Neural progenitor cell (in vitro differentiated cells): ENCODE results near the gene LDLRAD4. TPM values are rescaled to one million over a fixed set of nuclear protein-coding genes. Genes with fewer than 3 reads are reported as not detected.

Experiments
- DNase-seq: peaks from one replicate; pipeline ENCODE4 v3.0.0-alpha.2; 2016; ENCODE audit warnings: low spot score
- H2AFZ ChIP-seq: fragments of 200-600 bp; sonication (generic); replicated peaks from 2 replicates; pipeline ENCODE4 v1.6.1; 2016; ENCODE audit warnings: antibody characterized with exemption
- H3F3A ChIP-seq: fragments of 200-600 bp; sonication (generic); 2 replicates; pipeline ENCODE4 v1.6.1; 2016; ENCODE audit warnings: antibody characterized with exemption, low read depth
- H3K27ac ChIP-seq: fragments of 200-600 bp; sonication (generic); 2 replicates; pipeline ENCODE4 v1.5.1; 2016; ENCODE audit warnings: mild to moderate bottlenecking
- H3K27me3 ChIP-seq: fragments of 200-600 bp; sonication (generic); 2 replicates; pipeline ENCODE4 v1.6.1; 2016; ENCODE audit warnings: mild to moderate bottlenecking, moderate library complexity
- H3K36me3 ChIP-seq: fragments of 200-600 bp; sonication (generic); 2 replicates; pipeline ENCODE4 v1.5.1; 2016
- H3K4me1 ChIP-seq: fragments of 200-600 bp; sonication (generic); 2 replicates; pipeline ENCODE4 v1.6.1; 2016; ENCODE audit warnings: mixed run types
- H3K4me2 ChIP-seq: fragments of 200-600 bp; sonication (generic); 2 replicates; pipeline ENCODE4 v1.6.1; 2016
- H3K4me3 ChIP-seq: fragments of 200-600 bp; sonication (generic); 2 replicates; pipeline ENCODE4 v1.5.1; 2016
- H3K79me2 ChIP-seq: fragments of 200-600 bp; sonication (generic); 2 replicates; pipeline ENCODE4 v1.6.1; 2016; ENCODE audit warnings: low read depth
- H3K9ac ChIP-seq: fragments of 200-600 bp; sonication (generic); 2 replicates; pipeline ENCODE4 v1.6.1; 2016
- H3K9me3 ChIP-seq: fragments of 200-600 bp; sonication (generic); 2 replicates; pipeline ENCODE4 v1.5.1; 2016; ENCODE audit warnings: low read depth
- H4K20me1 ChIP-seq: fragments of 200-600 bp; sonication (generic); 2 replicates; pipeline ENCODE4 v1.6.1; 2016; ENCODE audit warnings: low read depth
- H3K27ac Mint-ChIP-seq: 3 replicates; pipeline ENCODE4 v1.8.0; 2021; ENCODE audit warnings: mixed read lengths
- H3K27me3 Mint-ChIP-seq: 2 replicates; pipeline ENCODE4 v1.8.0; 2022; ENCODE audit warnings: low read depth, mild to moderate bottlenecking, inconsistent platforms, moderate library complexity, mixed read lengths; ENCODE audit not compliant: insufficient read depth
- H3K36me3 Mint-ChIP-seq: 3 replicates; pipeline ENCODE4 v1.8.0; 2021; ENCODE audit warnings: mixed read lengths
- H3K4me1 Mint-ChIP-seq: 3 replicates; pipeline ENCODE4 v1.8.0; 2021; ENCODE audit warnings: mixed read lengths
- H3K4me3 Mint-ChIP-seq: 3 replicates; pipeline ENCODE4 v1.8.0; 2021; ENCODE audit warnings: mild to moderate bottlenecking, moderate library complexity, mixed read lengths
- H3K9me3 Mint-ChIP-seq: 3 replicates; pipeline ENCODE4 v1.8.0; 2020; ENCODE audit warnings: mixed read lengths
- CTCF ChIP-seq: fragments of 200-600 bp; sonication (generic); IDR thresholded peaks from 2 replicates; pipeline ENCODE4 v1.5.1; 2017; ENCODE audit warnings: antibody characterized with exemption, mild to moderate bottlenecking
- EZH2 ChIP-seq: fragments of 200-600 bp; sonication (generic); IDR thresholded peaks from 2 replicates; pipeline ENCODE4 v1.6.1; 2017; ENCODE audit warnings: antibody characterized with exemption, mild to moderate bottlenecking, moderate library complexity
- EZH2phosphoT487 ChIP-seq: fragments of 200-600 bp; sonication (generic); IDR thresholded peaks from 2 replicates; pipeline ENCODE4 v1.6.1; 2017; ENCODE audit warnings: antibody characterized with exemption
- total RNA-seq: library from RNA; depleted of rRNA; stranded (reverse); fragments of >200 nt; gene quantifications from 2 replicates; pipeline ENCODE4 v1.2.3, GENCODE V29; 2015; ENCODE audit warnings: low replicate concordance

Gene LDLRAD4
- total RNA-seq, 1 donor from 2014 or later, result 0.65 TPM

GRCh38 chr18:13520741-13521140 lies 302.2 kb downstream of the LDLRAD4 start:
- no peaks in the 10 kb centered on the region for H3K36me3 ChIP-seq
- H3K27ac Mint-ChIP-seq, result no peak overlapping the region
- H3K79me2 ChIP-seq, result no peaks in the 10 kb centered on the region
- H3F3A ChIP-seq, result no peaks in the 10 kb centered on the region
- peaks cover 11% of the 10 kb centered on the region for H3K4me1 Mint-ChIP-seq
- no peak overlapping the region for H3K4me3 Mint-ChIP-seq
- no peak overlapping the region for H3K27ac ChIP-seq
- no peak for TF ChIP-seq EZH2
- TF ChIP-seq CTCF, result no peak
- TF ChIP-seq EZH2phosphoT487, result no peak
- H3K27me3 ChIP-seq, result no peaks in the 10 kb centered on the region
- H3K9me3 Mint-ChIP-seq, result peaks cover 8% of the 10 kb centered on the region
- DNase-seq, result no peak
- H3K9me3 ChIP-seq, result no peaks in the 10 kb centered on the region
- H2AFZ ChIP-seq, result no peak overlapping the region
- no peaks in the 10 kb centered on the region for H3K36me3 Mint-ChIP-seq
- H3K9ac ChIP-seq, result no peak overlapping the region
- no peak overlapping the region for H3K4me2 ChIP-seq
- no peaks in the 10 kb centered on the region for H3K4me1 ChIP-seq
- H3K4me3 ChIP-seq, result no peak overlapping the region
- peaks cover 2% of the 10 kb centered on the region for H3K27me3 Mint-ChIP-seq
- no peaks in the 10 kb centered on the region for H4K20me1 ChIP-seq

DNA sequence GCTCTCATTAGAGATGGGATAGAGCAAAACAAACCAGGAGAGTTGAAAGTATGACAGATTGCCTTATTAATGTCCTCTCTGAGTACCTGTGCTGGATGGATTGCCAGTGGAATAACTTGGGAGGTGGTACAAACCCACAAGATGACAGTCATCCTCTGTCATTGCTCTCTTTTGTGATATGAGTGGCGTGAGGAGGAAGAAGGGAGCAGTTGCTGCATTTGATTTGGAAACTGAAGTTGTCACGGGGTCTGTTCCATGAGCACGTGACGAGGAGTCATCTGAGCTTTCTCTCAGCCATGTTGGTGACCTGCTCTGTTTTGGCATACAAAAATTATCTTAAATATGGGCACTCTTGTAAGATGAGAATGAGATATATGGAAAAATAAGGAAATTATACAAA lies 302.9 kb downstream of the LDLRAD4 start:
- DNase-seq, result no peak
- H3K36me3 ChIP-seq, result no peaks in the 10 kb centered on the region
- no peaks in the 10 kb centered on the region for H3K4me1 ChIP-seq
- H3K27me3 ChIP-seq, result no peaks in the 10 kb centered on the region
- no peak overlapping the region for H3K27ac ChIP-seq
- H3K9me3 ChIP-seq, result no peaks in the 10 kb centered on the region
- Mint-ChIP-seq H3K36me3 (no peaks in the 10 kb centered on the region), H3K4me1 (peaks cover 11% of the 10 kb centered on the region), H3K27me3 (peaks cover 2% of the 10 kb centered on the region), H3K4me3 (no peak overlapping the region), H3K9me3 (peaks cover 8% of the 10 kb centered on the region), H3K27ac (no peak overlapping the region)
- no peak overlapping the region for H3K4me2 ChIP-seq
- H3K79me2 ChIP-seq, result no peaks in the 10 kb centered on the region
- no peaks in the 10 kb centered on the region for H3F3A ChIP-seq
- H3K9ac ChIP-seq, result no peak overlapping the region
- TF ChIP-seq EZH2phosphoT487 (no peak), EZH2 (no peak), CTCF (no peak)
- H3K4me3 ChIP-seq, result no peak overlapping the region
- H2AFZ ChIP-seq, result no peak overlapping the region
- H4K20me1 ChIP-seq, result no peaks in the 10 kb centered on the region

DNA sequence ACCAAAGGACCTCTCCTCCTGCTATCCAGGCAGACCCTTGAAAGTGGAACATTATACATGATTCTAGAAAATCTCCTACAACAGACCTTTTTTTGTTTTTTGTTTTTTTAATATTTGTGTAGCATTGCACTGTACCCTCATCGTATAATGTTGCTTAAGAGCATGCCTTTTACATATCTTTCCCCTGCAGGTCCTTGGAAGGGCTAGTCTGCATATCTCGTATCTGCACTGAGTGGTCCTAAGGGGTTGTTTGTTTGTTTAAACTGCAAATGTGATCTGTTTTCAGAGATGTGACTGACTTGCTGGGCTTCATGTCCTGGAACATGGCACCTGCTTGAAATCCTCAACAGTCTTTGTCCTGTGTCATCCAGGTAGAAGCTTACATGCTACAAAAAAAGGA lies 303.7 kb downstream of the LDLRAD4 start:
- no peaks in the 10 kb centered on the region for H3K27me3 ChIP-seq
- H3K36me3 Mint-ChIP-seq, result no peaks in the 10 kb centered on the region
- no peak overlapping the region for H3K4me3 ChIP-seq
- H3K4me1 Mint-ChIP-seq, result peaks cover 11% of the 10 kb centered on the region
- H3K9ac ChIP-seq, result no peak overlapping the region
- no peak for TF ChIP-seq CTCF
- no peak for TF ChIP-seq EZH2phosphoT487
- TF ChIP-seq EZH2, result no peak
- H3F3A ChIP-seq, result no peaks in the 10 kb centered on the region
- H3K9me3 Mint-ChIP-seq, result peaks cover 8% of the 10 kb centered on the region
- H3K27ac Mint-ChIP-seq, result no peak overlapping the region
- peaks cover 2% of the 10 kb centered on the region for H3K27me3 Mint-ChIP-seq
- no peaks in the 10 kb centered on the region for H3K36me3 ChIP-seq
- no peak overlapping the region for H3K4me3 Mint-ChIP-seq
- no peaks in the 10 kb centered on the region for H3K79me2 ChIP-seq
- no peak for DNase-seq
- H3K27ac ChIP-seq, result no peak overlapping the region
- no peaks in the 10 kb centered on the region for H3K9me3 ChIP-seq
- no peaks in the 10 kb centered on the region for H4K20me1 ChIP-seq
- H3K4me2 ChIP-seq, result no peak overlapping the region
- no peaks in the 10 kb centered on the region for H3K4me1 ChIP-seq
- H2AFZ ChIP-seq, result no peak overlapping the region
